HG03159 (cell line): ENCODE results near the gene PRPS1L1.

ENCODE experiments used
- ATAC-seq: cut with Tn5 transposase; IDR thresholded peaks from one replicate; pipeline ENCODE4 v1.9.1; 2021; ENCODE audit warnings: mild to moderate bottlenecking, moderate library complexity; ENCODE audit not compliant: unreplicated experiment

PRPS1L1 gene

DNA sequence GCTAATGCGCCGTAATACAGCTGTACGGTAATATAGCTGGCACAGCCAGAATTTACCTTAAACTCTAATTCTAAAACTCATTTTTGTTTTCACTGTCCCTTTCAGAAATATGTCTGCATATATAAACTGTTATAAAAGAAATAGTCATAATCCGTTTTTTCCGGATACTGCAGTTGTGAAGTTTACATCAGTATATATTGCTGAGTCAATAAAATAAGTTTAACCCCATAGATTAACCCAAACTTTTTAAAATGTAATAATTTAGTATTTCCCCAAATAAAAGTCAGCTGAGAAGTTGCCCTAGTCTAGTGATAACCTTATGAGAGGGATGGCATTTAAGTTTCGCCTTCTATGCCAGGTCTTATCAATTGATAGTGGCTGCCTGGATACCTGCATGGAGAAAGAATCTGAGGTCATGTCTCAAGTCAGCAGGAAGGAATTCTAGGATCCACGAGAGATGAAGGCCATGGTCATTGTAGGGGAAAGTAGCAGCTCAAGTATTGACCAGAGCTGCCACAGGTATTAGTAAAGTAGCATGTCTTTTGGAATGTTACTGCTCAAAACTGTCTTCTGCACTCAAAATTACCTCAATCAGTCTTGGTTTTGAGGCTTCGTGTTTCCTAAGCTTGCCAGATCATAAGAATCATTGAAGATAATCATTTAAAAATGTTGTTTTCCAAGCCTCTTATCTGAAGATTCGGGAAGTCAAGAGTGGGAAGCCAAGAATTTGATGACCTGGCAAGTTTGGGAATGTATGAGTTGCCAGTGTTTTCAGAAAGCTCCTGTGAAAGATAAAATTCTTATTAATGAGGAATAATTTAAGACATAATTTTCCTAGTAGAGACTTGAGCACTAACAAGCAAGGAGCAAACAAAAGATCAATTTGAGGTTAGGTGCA is 10.8 kb downstream of the PRPS1L1 start:
- no peak for ATAC-seq

DNA sequence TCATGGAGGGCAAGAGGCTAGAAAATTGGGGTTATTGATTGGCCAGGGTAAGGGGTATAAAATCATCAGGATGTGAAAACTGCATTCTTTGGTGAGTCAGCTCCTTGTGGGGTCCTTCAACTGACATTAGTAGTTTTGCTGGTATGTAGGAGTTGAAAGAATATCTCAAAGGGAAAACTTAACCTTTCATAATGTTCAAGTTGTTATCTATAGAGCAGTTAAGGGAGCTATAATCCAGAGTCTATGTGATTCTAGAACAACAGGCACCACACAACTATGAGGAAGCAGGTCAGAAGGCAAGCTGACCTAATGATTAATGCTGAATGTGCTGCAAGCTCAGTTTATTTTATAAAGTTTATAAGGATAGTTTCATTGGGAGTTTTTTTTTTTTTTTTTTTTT is 13.7 kb downstream of the PRPS1L1 start:
- ATAC-seq: no peak

DNA sequence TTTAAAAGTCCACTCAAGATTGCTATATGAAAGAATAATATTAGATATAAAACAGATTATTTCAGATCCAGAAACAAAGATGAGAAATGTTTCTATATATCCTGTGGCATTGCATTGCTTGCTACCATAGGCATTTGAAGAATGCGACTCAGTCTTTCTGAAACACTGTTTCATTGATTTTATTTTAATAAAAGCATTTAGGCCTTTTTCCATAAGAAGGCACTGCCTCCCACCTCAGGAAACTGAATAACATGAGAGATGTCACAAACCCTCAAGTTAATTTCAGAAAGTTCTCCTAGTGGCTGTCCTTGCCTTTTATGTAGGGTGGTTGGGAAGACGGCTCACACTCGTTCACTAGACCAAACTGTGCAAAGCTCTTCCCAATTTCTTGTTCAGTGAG is 23.3 kb downstream of the PRPS1L1 start:
- ATAC-seq: no peak

DNA sequence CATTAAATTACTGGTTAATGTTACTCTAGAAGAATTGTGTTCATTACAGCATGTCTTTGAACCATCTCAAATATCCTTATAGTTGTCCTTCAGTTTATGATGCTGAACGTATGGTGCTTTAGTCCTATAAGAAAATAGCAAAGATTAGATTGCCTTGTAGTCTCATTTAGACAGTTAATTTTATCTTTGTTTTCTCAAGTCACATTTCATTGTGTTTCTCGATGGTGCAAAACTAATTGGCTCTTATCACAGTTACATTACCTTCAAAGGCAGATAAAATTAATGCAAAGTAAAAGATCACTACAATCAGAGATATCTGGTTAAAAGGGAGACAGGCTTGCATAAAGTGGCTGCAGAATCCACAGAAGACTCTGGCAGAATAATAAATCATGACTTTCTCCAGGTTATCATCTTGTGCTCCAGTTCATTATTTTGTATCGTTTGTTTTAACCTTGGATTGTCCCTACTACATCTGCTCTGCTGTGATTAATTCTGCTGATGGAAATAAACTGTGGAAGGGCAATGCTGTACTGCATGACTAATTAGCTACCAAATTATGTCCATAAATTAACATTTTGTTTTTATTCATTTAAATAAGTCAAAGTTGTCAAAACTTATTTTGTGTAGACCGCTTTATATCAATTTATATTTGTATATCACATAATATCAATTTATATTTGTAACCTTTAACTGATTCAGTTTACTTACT is 24.2 kb downstream of the PRPS1L1 start:
- ATAC-seq: no peak

DNA sequence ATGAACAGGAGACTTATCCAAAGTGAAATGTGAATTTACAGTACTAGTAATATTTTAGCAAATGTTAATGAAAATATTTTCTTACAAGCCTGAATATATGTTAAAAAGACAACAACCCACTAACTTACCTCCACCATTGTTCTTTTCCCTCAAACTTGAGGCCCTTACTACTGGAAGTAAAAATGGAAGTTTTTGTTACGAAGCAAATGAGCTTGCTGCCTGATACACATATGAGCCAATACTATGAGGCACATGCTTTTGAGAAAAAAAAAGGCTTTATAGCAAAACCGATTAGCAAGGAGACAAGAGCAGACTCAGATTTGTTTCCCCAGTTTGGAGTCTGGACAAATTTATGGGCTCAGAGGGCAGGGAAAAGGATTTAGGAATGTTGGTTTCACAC is 29.0 kb downstream of the PRPS1L1 start:
- no peak for ATAC-seq

DNA sequence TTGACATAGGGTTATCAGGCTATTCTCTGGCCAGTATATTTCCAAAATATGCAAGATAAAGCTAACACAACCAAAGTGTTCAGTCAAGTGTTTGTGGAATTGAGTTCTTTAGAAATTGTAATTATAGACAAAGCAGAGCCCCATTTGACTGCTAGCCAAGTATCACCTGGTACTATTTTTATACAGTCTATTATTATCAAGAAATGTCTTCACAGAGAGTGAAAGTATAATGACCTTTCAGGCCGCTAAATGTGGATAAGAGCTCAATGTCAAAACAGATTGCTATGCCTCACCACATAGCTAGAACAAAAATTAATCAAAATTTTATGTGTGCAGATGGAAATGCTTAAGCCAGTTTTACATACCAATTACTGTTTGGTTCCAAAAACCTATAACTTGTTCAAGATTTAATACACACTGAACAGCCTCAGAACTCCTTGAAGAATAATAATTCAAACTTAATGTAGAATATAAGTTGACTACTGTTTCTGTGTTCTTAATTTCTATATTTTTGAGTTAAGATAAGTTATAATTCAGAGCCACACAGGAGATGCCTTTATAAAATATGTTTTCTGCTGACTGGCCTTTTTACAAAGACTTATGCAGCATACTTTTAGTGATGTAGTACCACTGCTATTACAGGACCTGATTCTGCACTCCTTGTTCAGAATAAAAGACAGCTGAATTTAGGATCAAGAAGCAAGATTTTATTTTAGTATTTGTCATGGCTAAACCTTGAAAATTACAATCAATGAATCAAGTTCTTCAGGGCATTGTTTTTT is 31.0 kb downstream of the PRPS1L1 start:
- ATAC-seq: no peak

DNA sequence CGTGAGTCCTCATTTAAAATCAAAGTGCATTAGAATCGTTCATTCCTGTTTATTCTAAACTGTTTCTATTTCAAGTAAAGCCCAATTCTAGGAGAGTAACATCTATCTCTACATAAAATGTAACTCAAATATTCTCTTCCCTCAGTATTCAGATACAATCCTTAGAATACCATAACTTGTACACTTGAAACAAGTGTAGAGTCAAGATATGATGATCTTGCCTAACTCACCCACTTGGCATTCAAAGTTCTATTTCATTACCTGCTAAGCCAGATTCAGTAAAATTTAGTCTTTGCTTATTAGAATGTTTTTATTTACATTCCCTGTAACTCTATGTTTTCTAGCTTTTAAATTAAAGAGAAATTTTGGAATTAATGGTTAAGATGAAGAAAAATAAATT is 31.6 kb downstream of the PRPS1L1 start:
- ATAC-seq: no peak

DNA sequence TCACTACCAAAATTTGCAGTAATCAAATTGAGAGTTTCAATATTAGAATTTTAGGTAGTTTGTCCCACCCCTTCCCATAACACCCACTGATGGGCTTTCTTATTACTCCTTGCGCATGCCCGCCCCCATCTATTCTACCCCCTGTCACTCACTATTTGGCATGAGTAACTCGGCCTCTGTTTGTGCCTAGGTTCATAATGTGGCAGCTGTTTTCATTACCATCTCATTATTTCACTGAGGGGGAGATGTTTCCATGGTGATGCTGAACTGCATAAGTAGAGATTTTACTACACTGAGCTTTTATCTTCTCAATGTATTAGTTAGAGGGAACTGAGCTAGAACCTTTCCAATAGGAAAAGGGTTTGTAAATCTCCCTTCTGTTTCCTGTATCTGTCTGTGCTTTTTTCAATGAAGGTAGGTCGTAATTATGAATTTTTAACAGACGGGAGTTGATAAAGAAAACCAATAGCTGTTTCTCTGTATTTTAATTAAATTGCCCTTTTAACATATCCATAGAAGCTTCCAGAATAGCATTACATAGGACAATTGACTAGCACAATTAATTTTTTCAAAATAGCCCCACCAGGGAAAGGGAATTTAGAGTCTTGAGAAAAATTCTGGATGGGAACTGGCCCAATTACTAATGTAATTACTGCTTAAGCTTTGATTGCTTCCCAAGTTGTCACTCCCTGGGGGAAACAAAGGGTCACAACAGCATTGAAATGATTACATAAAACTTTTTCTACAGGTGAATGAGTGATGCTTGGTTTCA is 33.4 kb downstream of the PRPS1L1 start:
- no peak for ATAC-seq

DNA sequence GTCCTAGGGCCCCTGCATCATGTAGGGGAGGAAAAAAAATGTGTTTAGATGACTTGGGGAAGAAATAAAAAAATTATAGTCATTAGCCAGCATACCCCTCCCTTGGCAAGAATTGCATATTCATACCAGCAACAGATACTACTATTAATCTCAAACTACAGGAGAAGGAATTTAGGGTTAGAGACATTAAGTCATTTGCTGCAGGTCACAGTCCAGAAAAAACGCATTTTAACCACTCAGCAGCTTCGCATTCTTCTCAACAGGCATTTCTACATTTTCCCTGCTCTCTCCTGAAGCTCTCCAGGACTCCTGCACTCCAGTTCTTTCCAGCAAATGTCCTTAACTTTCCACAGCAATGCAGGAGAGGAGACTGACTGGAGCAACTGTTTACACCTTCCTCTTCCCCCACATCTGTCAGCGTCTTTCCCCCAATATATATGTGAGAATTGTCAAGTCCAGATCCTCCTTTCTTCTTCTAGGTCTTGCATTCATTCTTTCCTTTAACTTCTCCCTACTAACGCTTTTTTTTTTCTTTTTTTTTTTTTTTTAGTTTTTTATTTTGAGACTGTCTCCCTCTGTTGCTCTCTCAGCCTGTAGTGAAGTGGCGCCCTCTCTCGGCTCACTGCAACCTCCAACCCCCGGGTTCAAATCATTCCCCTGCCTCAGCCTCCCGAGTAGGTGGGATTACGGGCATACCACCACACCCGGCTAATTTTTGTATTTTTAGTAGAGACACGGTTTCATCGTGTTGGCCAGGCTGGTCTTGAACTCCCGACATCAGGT is 35.6 kb downstream of the PRPS1L1 start:
- ATAC-seq: no peak

DNA sequence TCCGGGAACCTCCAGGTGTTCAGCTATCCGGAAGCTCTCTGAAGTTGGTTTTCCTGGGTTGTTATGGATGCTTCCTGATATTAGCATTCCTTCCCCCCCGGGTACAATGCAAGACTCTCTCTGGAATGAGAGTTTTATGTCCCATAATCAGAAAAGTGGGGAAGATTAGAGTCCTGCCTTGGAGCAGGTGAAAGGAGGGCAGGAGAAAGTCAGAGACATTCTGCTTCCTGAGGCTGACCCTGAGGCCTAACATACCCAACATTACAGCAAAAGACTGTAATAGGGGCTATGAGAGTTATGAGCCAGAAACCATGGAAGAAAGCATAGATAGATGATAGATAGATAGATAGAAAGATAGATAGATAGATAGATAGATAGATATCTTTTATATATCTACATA is 36.9 kb downstream of the PRPS1L1 start:
- no peak for ATAC-seq

DNA sequence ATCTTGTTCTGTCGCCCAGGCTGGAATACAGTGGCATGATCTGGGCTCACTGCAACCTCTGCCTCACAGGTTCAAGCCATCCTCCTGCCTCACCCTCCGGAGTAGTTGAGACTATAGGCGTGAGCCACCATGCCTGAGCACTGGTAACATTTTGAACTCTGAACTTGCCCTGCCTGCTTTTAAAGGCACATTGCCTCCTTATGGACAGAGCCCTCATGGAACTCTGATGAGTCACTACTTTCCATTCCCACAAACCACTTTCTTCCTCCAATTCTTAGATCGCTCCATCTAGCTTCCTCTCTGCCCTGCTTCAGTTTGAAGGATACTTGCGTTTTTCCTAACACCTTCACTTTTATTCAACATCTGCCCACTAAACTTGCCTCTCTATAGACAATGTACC is 38.1 kb downstream of the PRPS1L1 start:
- ATAC-seq: no peak

DNA sequence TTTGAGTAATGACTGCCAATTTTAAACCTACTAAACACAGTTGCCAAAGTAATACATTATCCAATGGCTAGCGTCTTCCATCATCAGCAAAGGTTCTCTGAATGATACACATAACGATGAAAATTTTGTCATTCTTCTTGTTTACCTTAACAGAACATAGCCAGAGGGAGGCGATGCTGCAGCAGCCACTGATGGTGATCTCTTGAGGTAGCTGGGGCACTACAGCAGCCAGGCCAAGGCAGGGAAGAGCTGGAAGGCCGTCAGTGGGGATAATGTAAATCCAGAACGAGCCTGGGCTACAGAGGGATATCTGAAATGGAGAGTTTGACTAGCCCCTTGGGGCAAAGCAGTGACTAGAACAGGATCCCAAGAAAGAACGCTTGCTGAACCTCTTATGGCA is 38.8 kb downstream of the PRPS1L1 start:
- ATAC-seq: no peak

DNA sequence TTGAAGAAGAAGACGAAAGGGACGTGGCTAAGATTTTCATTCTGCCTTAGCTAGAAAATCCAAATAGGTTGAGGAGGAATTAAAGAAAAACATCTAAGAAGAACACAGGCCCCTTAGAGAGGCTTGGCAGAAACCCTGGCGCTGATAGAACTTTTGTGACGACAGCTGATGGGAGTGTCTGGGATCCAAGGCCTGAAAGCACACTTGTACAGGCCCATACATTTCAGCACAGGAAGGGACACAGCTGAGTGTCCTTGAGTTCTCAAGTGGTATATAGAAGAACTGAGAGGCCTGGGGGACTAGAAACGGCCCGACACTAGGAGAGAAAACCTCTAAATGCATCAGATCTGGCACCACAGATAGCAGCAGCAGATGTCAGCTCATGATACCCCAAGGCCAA is 39.5 kb downstream of the PRPS1L1 start:
- no peak for ATAC-seq

DNA sequence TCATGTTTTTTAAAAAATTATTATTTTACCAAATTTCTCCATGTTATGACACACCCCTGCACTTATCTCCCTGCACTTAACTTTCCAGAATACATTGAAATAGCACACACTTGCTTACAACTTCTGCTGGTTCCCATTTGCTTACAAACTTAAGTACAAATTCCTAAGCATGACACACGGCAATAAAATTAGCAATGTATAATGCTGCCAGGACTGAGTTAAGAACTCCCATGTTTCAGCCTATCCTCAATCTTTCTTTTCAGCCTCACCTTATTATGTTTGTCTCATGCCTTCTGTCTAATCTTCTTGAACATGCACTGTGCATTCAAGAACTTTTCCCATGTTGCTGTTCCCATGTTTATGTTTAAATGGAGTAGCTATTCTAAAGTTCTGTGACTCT is 40.8 kb downstream of the PRPS1L1 start:
- ATAC-seq: no peak

DNA sequence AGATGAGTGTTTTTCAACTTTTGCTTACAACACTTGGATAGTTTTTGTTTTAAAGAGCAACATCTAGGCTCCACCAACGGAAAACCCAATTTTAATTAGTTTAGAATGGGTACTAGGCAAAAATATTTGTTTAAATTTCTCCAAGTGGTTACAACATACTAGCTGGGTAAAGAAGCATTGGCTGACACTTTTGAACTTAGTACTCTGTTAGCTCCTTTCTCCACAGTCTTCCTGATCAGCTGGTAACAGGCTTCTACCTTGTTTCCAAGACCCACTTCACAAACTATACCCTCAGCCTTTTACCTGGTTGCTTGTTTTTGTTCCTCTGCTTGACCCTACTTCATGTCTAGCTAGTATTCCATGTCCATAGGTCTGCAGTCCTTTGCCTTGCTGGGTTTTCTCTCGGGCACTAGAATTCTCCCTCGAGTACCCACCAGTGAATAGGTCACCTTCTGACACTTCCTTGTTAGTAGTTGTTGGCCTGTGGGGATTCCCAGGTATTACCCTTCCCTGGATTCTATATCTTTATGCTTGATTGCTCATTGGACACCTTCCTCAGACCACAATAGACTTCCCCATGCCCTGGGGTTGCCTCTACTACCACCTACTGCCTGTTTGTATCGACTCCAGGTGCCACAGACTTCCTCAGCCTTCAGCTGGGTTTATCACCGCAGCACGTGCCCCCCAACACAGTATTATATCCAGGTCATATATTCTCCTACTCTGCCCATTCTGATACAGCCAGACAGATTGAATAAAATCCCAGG is 42.0 kb downstream of the PRPS1L1 start:
- ATAC-seq: no peak

DNA sequence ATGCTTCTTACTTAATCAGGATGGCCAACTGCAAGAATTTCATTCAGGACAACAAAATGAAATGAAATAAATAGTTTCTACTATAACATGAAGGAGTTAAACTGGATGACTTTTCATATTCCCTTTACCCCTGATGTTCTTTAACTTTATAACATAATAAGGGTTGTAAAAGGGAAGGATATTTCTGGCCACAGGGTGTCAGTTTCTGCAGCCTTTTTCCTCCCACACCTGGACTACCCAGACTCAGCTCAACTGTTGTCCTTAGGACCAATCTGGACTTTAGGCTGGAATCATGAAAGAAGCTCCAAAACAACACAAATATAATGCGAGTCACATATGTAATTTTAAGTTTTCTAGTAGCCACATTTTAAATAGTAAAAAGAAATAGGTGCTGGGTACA is 43.4 kb downstream of the PRPS1L1 start:
- ATAC-seq: no peak

DNA sequence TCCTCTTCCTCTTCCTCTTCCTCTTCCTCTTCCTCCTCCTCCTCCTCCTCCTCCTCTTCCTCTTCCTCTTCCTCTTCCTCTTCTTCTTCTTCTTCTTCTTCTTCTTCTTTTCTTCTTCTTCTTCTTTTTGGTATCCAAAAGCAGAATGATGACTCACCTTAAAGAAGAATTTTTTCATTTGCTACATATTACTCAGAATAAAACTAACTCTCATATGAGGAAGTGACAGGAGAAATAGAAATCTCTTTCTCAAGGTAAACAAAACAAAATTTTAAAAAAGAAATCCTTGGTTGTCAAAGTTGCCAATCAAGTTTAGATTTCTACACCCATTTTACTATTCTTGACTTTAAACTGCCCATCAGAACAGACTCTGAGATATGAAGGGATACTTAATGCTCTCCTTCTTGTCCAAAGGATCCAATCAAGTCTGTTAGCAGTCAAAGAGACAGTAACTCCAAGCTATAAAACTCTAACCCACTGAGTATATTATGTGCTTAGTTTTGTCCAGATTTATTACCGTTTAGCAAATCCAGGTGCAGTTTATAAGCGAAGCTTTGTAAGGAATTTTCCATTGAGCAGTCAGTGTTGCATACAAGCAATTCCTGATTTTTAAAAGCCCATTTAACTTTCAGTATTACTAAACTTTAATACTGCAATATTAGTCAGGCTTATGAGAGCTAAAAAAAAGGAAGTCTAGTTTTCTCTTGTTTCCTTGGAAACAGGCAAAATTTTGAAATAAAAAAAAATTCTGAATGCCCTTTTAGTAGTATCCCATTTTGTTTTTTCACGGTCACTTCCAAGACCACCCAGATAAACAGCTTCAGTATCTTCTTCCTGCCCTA is 44.2 kb downstream of the PRPS1L1 start:
- no peak for ATAC-seq

DNA sequence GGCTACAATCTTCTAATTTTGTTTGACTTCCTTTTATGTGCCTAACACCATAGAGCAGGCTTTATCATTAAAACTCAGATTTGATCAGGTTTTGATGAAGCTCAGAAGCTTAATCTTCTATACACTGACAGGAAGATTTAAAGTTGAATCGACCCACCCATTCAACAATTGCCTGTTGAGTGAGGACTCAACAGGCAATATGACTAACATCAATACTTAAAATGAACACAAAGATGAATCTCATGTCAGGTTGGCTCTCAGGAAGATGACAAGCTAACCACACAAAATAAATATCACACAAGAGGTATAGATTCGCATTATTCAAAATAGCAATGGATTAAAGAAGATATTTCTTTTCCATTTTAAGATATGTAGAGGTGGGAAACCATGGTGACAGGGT is 50.7 kb downstream of the PRPS1L1 start:
- no peak for ATAC-seq
